ENCODE measurements around the gene ERICH3.

Gene ERICH3

DNA sequence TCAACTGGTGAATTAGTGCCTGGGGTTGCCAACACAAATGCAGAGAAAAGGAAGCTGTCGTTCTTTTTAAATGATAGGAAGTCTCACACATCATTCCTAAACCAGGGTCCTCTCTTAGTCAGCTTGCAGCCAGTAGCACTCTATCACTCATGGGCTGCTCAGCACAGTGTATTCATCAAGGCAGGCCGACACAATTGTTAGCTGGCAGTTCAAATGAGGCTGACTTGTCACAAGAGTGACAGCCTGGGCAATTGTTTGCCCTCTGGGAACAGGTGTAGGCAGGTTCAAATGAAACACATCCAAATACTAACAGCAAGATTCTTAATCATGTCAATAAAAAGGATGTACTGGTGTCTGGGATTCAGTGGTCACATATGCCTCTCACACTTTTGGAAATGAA lies 76.9 kb downstream of the ERICH3 start:
- no peak for DNase-seq (ENCODE audit: low spot score)
- ChIA-PET CTCF (no interaction called here), POLR2A (ENCODE audit: low non-redundant PET) (no interaction called here)
- TF ChIP-seq, protein P1, sequence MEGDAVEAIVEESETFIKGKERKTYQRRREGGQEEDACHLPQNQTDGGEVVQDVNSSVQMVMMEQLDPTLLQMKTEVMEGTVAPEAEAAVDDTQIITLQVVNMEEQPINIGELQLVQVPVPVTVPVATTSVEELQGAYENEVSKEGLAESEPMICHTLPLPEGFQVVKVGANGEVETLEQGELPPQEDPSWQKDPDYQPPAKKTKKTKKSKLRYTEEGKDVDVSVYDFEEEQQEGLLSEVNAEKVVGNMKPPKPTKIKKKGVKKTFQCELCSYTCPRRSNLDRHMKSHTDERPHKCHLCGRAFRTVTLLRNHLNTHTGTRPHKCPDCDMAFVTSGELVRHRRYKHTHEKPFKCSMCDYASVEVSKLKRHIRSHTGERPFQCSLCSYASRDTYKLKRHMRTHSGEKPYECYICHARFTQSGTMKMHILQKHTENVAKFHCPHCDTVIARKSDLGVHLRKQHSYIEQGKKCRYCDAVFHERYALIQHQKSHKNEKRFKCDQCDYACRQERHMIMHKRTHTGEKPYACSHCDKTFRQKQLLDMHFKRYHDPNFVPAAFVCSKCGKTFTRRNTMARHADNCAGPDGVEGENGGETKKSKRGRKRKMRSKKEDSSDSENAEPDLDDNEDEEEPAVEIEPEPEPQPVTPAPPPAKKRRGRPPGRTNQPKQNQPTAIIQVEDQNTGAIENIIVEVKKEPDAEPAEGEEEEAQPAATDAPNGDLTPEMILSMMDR (conservative IDR thresholded peaks at IDR 0.05; ENCODE audit: low read depth) = no peak
- H3K27ac ChIP-seq = no peak overlapping the region

DNA sequence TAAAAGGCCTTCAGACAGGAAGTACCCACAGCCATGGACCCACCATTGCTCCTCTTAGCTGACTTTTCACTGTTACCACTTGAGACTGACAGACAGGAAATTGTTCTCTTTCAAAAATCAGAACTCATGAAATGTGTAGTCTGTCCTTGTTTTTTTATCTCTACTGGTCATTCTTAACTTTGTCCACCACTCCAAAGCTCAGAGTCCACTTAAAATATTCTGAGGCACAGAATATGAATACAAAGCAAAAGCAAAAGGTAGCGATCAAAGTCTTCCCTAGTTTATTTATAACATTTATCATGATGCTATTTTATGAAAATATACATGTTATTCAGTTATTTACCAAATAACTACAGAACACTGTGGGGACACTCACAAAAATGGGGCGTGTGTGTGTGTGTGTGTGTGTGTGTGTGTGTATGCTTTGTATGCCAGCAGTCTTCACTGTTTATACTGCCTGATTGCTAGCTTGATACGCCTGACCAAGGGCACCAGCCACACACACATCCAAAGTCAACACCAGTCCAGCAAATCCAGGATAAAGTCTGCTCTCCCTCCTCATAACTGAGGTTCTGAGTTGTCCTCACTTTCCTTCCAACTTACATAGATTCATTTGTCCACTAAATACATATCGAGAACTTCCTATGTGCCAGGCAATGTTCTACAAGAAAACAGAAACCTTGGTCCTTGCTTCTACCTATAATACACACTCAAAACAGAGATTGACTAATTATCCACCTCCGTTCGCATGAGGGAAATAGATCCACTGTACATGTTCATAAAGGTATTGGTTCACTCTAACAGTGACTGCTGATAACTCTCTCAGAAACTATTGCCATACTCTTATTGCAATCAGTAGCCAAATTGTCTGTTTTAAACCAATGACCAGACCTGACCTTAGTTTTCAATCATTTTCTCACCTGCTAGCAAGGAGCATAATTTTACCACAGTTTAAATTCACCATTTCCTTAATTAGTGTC lies 79.4 kb downstream of the ERICH3 start:
- H3K27ac ChIP-seq = no peak overlapping the region
- DNase-seq (ENCODE audit: low spot score) = no peak
- TF ChIP-seq, protein P1 (conservative IDR thresholded peaks at IDR 0.05; ENCODE audit: low read depth) = no peak
- POLR2A ChIA-PET (ENCODE audit: low non-redundant PET) = no interaction called here
- CTCF ChIA-PET = interaction anchor here (0.6 to 0.7 kb wide), 2 partner anchors 13 to 837 kb away, joined by 3 read pairs; no protein-coding TSS in a partner anchor

DNA sequence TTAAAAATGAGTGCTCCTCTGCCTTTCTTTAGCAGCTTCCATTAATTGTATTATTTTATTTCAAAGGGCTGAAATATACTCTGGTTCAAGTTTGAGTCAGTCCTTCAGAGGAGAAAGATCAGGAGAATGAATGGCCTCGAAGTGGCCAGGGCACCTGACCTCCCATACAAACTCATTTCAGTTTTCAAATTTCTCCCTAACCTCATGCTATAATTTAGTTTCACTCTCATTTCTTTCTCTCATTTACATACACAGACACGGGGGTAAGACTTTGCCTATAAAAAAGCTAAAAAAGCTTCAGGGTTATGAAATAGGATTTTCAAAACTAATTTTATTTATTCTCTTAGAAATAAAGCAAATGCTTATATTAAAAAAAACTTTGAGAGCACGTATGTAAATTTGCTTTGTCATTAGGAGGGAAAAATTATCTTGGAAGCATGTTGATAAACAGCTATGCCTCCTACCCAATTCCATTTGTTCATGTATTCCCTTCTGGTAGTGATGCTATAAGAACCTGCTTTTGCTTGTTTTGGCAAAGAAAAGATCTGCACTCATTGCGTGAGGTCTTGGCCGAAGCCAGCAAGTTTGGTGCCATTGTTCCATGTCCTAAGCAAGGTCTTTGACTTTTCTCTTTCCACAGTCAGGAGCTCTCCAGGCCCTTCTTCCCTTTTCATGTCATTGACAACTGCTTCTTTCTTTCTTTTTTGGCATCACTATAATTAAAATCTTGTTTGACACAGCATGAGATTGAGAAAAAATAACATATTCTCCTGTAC lies 80.8 kb downstream of the ERICH3 start:
- TF ChIP-seq, protein P1 (conservative IDR thresholded peaks at IDR 0.05; ENCODE audit: low read depth) = no peak
- H3K27ac ChIP-seq = no peak overlapping the region
- ChIA-PET CTCF (interaction anchor here (0.7 kb wide), 1 partner anchor 311 kb away, joined by 3 read pairs; no protein-coding TSS in a partner anchor), POLR2A (ENCODE audit: low non-redundant PET) (no interaction called here)
- DNase-seq (ENCODE audit: low spot score) = no peak

DNA sequence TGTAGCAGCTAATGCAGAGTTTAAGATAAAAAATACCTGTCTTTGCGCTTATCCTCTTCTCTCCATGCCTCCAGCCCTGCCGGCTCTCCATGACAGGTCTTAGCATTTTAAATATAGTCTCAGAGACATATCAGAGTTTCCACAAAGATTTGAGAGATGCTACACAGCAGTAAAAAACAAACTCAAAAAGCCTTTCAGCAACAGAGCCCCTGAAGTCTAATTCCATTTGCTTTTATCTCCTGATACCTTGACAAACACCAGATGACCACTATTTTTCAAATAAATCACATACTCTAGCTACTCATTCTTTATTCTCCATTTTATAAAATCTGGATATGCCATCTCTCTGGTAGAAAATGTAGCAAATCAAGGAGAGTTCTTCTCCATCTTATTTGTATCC lies 81.6 kb downstream of the ERICH3 start:
- ChIA-PET POLR2A (ENCODE audit: low non-redundant PET) (no interaction called here), CTCF (no interaction called here)
- DNase-seq (ENCODE audit: low spot score) = no peak
- H3K27ac ChIP-seq = no peak overlapping the region
- TF ChIP-seq, protein P1 (conservative IDR thresholded peaks at IDR 0.05; ENCODE audit: low read depth) = no peak

DNA sequence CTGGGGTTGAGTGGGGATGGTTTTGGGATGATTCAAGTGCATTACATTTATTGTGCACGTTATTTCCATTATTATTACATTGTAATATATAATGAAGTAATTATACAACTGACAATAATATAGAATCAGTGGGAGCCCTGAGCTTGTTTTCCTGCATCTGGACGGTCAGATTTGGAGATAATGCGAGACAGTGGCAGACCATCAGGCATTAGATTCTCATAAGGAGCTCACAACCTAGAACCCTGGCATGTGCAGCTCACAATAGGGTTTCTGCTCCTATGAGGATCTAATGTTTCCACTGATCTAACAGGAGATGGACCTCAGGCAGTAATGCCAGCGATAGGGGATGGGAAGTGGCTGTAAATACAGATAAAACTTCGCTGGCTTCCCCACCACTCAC lies 83.3 kb downstream of the ERICH3 start:
- POLR2A ChIA-PET (ENCODE audit: low non-redundant PET) = no interaction called here
- CTCF ChIA-PET = no interaction called here
- TF ChIP-seq, protein P1 (conservative IDR thresholded peaks at IDR 0.05; ENCODE audit: low read depth) = no peak
- H3K27ac ChIP-seq = no peak overlapping the region
- DNase-seq (ENCODE audit: low spot score) = no peak

DNA sequence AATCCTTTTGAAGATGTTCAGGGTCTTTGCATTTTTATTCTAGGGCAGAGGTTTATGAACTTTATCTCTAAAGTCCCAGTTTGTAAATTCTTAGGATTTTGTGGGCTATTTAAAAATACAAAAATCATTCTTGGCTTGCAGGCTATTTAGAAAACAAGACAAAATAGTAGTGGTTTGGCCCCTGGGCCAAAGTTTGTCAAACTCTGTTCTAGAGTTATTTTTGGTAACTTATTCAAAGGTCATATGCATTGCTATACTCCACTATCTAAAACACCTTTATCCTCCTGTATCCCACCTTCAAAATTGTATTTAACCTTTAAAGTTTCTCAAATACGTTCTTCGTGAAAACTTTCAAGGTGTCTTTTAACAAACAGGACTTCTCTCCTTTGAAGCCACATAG lies 85.7 kb downstream of the ERICH3 start:
- CTCF ChIA-PET = no interaction called here

More for the DNA sequence above, 85.7 kb downstream of the ERICH3 start:
- no peak overlapping the region for H3K27ac ChIP-seq
- TF ChIP-seq, protein P1 (conservative IDR thresholded peaks at IDR 0.05; ENCODE audit: low read depth) = no peak
- POLR2A ChIA-PET (ENCODE audit: low non-redundant PET) = no interaction called here
- no peak for DNase-seq (ENCODE audit: low spot score)

Measured in RWPE1 (cell line).